Panc1 (cell line): ENCODE measurements around the gene LPIN2.

Experiments
- CTCF ChIP-seq: fragments of 450-650 bp; IDR thresholded peaks from 2 replicates; pipeline ENCODE4 v1.5.1; 2017; ENCODE audit warnings: mild to moderate bottlenecking
- POLR2AphosphoS5 ChIP-seq: IDR thresholded peaks from 2 replicates; pipeline ENCODE4 v1.6.1; 2012; ENCODE audit warnings: mild to moderate bottlenecking, low read depth, low read length, moderate library complexity
- TCF7L2 ChIP-seq: IDR thresholded peaks from 2 replicates; pipeline ENCODE4 v1.6.1; 2011; ENCODE audit warnings: mild to moderate bottlenecking, low read depth, low read length, inconsistent platforms

GRCh38 chr18:2984703-2985261 lies 28.2 kb downstream of the LPIN2 start:
- TF ChIP-seq CTCF: no peak
- no peak for TF ChIP-seq TCF7L2
- TF ChIP-seq POLR2AphosphoS5: no peak
